Measurements from ENCODE around the gene NAV1. TPM values are rescaled to one million over a fixed set of nuclear protein-coding genes. Genes with fewer than 3 reads are reported as not detected.

Gene NAV1
- total RNA-seq, 1 experiment from 2014 or later = 45.3 TPM

- CTCF ChIA-PET = interaction anchor here (0.6 kb wide), 1 partner anchor 403 kb away, joined by 3 read pairs; no protein-coding TSS in a partner anchor
- POLR2A ChIA-PET (ENCODE audit: unreplicated experiment) = no interaction called here
Observed at GRCh38 chr1:201498621-201499020, 40.3 kb upstream of the NAV1 start.

GRCh38 chr1:201499191-201499590, 39.7 kb upstream of the NAV1 start:
- Histone ChIP-seq H3K27ac (no peak overlapping the region), H3K27me3 (ENCODE audit: insufficient read depth, low read depth) (no peaks in the 10 kb centered on the region), H3K9me3 (ENCODE audit: insufficient read depth, low read depth) (no peaks in the 10 kb centered on the region), H3K79me2 (ENCODE audit: low read depth) (no peaks in the 10 kb centered on the region), H3K4me1 (replicated peaks; ENCODE audit: insufficient read depth) (no peaks in the 10 kb centered on the region), H3K4me3 (no peak overlapping the region), H3F3A (ENCODE audit: insufficient read depth, low read depth) (peaks cover 7% of the 10 kb centered on the region; the same call in 1 of the 2 replicates), H3K9me2 (ENCODE audit: insufficient read depth) (no peaks in the 10 kb centered on the region), H3K36me3 (ENCODE audit: low read depth) (no peaks in the 10 kb centered on the region), H2AFZ (no peak overlapping the region), H3K4me2 (no peak overlapping the region), H4K20me1 (ENCODE audit: insufficient read depth) (no peaks in the 10 kb centered on the region)
- no TSS peak for BruUV-seq (replicated peaks)
- intact Hi-C loops (cut with micrococcal nuclease; ENCODE audit: unreplicated experiment) = no loop called here
- CTCF ChIA-PET = no interaction called here
- POLR2A ChIA-PET (ENCODE audit: unreplicated experiment) = no interaction called here
- TF ChIP-seq EZH2 (IDR thresholded peaks at IDR 0.05; ENCODE audit: low read depth) (no peak), CTCF (conservative IDR thresholded peaks at IDR 0.05) (no peak)
- no peak for DNase-seq

More at GRCh38 chr1:201498621-201499020, 40.3 kb upstream of the NAV1 start:
- H4K20me1 ChIP-seq (ENCODE audit: insufficient read depth) = no peaks in the 10 kb centered on the region
- H2AFZ ChIP-seq = no peak overlapping the region
- no peaks in the 10 kb centered on the region for H3K27me3 ChIP-seq (ENCODE audit: insufficient read depth, low read depth)
- H3K79me2 ChIP-seq (ENCODE audit: low read depth) = no peaks in the 10 kb centered on the region
- no peak for DNase-seq
- no peaks in the 10 kb centered on the region for H3K4me1 ChIP-seq (replicated peaks; ENCODE audit: insufficient read depth)
- intact Hi-C loops (cut with micrococcal nuclease; ENCODE audit: unreplicated experiment) = no loop called here
- H3K9me3 ChIP-seq (ENCODE audit: insufficient read depth, low read depth) = no peaks in the 10 kb centered on the region
- H3K4me3 ChIP-seq = no peak overlapping the region
- H3F3A ChIP-seq (ENCODE audit: insufficient read depth, low read depth) = peaks cover 2% of the 10 kb centered on the region; the same call in 1 of the 2 replicates
- no peak for TF ChIP-seq CTCF (conservative IDR thresholded peaks at IDR 0.05)
- TF ChIP-seq EZH2 (IDR thresholded peaks at IDR 0.05; ENCODE audit: low read depth) = no peak
- no peak overlapping the region for H3K27ac ChIP-seq
- no peaks in the 10 kb centered on the region for H3K36me3 ChIP-seq (ENCODE audit: low read depth)
- H3K9me2 ChIP-seq (ENCODE audit: insufficient read depth) = no peaks in the 10 kb centered on the region
- H3K4me2 ChIP-seq = no peak overlapping the region
- BruUV-seq (replicated peaks) = no TSS peak

- no peaks in the 10 kb centered on the region for H3K9me2 ChIP-seq (ENCODE audit: insufficient read depth)
- H3K36me3 ChIP-seq (ENCODE audit: low read depth) = no peaks in the 10 kb centered on the region
- peaks cover 1% of the 10 kb centered on the region for H3K4me1 ChIP-seq (replicated peaks; ENCODE audit: insufficient read depth)
- H4K20me1 ChIP-seq (ENCODE audit: insufficient read depth) = no peaks in the 10 kb centered on the region
- H3K9me3 ChIP-seq (ENCODE audit: insufficient read depth, low read depth) = no peaks in the 10 kb centered on the region
- POLR2A ChIA-PET (ENCODE audit: unreplicated experiment) = no interaction called here
- no peak overlapping the region for H3K4me2 ChIP-seq
- TF ChIP-seq EZH2 (IDR thresholded peaks at IDR 0.05; ENCODE audit: low read depth) = no peak
- TF ChIP-seq CTCF (conservative IDR thresholded peaks at IDR 0.05) = no peak
- CTCF ChIA-PET = interaction anchor here (0.6 kb wide), 1 partner anchor 20 kb away, joined by 3 read pairs; no protein-coding TSS in a partner anchor
- H3K27me3 ChIP-seq (ENCODE audit: insufficient read depth, low read depth) = no peaks in the 10 kb centered on the region
- DNase-seq = no peak
- H3K79me2 ChIP-seq (ENCODE audit: low read depth) = no peaks in the 10 kb centered on the region
- H2AFZ ChIP-seq = no peak overlapping the region
- BruUV-seq (replicated peaks) = no TSS peak
- peaks cover 12% of the 10 kb centered on the region; the same call in 1 of the 2 replicates for H3F3A ChIP-seq (ENCODE audit: insufficient read depth, low read depth)
- intact Hi-C loops (cut with micrococcal nuclease; ENCODE audit: unreplicated experiment) = no loop called here
- no peak overlapping the region for H3K27ac ChIP-seq
- H3K4me3 ChIP-seq = no peak overlapping the region
Observed at GRCh38 chr1:201499795-201500669, 38.9 kb upstream of the NAV1 start.
